ENCODE measurements around the gene FCHO1.

DNA sequence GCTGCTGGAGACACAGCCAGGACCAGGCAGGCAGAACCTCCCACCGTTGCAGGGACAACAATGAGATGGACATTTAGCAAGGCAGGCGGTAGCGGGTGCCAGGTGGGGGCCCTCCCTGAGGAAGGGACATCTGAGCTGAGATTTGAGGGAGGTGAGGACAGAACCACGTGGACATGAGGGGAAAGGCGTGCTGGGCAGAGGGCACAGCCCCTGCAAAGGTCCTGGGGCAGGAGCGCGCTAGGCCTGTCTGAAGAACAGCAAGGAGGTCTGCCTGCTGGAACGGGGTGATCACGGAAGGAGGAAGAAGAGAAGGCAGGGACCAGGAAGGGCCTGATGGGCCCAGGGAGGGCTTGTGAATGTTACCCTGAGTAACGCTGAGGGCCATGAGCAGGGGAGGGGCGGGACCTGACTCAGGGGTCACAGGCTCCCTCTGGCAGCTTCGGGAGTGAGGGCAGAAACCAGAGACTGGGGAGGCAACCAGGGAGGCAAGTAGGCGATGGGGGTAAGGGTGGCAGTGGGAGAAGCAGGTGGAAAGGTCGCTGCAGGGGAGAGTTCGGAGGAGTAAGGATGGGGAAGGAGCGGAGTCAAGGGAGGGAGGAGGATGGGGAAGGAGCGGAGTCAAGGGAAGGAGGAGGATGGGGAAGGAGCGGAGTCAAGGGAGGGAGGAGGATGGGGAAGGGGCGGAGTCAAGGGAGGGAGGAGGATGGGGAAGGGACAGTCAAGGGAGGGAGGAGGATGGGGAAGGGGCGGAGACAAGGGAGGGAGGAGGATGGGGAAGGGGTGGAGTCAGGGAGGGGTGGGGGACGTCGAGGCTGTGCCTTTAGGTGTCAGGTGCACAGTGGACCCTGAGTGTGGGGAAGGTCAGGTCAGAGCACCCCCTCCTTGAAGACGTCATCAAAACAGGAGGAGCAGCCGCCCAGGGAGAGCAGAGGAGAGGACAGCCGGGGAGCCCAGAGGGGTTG, 28.0 kb downstream of the FCHO1 start:
- TF ChIP-seq, protein P1, sequence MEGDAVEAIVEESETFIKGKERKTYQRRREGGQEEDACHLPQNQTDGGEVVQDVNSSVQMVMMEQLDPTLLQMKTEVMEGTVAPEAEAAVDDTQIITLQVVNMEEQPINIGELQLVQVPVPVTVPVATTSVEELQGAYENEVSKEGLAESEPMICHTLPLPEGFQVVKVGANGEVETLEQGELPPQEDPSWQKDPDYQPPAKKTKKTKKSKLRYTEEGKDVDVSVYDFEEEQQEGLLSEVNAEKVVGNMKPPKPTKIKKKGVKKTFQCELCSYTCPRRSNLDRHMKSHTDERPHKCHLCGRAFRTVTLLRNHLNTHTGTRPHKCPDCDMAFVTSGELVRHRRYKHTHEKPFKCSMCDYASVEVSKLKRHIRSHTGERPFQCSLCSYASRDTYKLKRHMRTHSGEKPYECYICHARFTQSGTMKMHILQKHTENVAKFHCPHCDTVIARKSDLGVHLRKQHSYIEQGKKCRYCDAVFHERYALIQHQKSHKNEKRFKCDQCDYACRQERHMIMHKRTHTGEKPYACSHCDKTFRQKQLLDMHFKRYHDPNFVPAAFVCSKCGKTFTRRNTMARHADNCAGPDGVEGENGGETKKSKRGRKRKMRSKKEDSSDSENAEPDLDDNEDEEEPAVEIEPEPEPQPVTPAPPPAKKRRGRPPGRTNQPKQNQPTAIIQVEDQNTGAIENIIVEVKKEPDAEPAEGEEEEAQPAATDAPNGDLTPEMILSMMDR (conservative IDR thresholded peaks at IDR 0.05 in 1 of 2, IDR thresholded peaks at IDR 0.05 in 1 of 2; ENCODE audit: extremely low read depth in 1 of 2, insufficient read depth in 1 of 2, low read depth in 1 of 2, low read length in 2 of 2): no peak
- no peak for TF ChIP-seq EZH2 (IDR thresholded peaks at IDR 0.05; ENCODE audit: borderline replicate concordance, low read length)
